Testis (tissue), 2 donors: ENCODE measurements around the gene C5orf15.

Source experiments
- POLR2A ChIP-seq: fragments of 450-650 bp; IDR thresholded peaks from one replicate; pipeline ENCODE4 v1.6.1; 2017; ENCODE audit warnings: antibody characterized with exemption, mild to moderate bottlenecking, moderate library complexity
- TF ChIP-seq, protein P1 (sequence below), 3 experiments: fragments of 450-650 bp in 2 of 3; fragments of 200-600 bp in 1 of 3; sonication (generic) in 1 of 3; IDR thresholded peaks; one replicate each; pipeline ENCODE4 v1.5.1; 2016 to 2019; ENCODE audit warnings: antibody characterized with exemption in 3 of 3, mild to moderate bottlenecking in 2 of 3, moderate library complexity in 1 of 3

DNA sequence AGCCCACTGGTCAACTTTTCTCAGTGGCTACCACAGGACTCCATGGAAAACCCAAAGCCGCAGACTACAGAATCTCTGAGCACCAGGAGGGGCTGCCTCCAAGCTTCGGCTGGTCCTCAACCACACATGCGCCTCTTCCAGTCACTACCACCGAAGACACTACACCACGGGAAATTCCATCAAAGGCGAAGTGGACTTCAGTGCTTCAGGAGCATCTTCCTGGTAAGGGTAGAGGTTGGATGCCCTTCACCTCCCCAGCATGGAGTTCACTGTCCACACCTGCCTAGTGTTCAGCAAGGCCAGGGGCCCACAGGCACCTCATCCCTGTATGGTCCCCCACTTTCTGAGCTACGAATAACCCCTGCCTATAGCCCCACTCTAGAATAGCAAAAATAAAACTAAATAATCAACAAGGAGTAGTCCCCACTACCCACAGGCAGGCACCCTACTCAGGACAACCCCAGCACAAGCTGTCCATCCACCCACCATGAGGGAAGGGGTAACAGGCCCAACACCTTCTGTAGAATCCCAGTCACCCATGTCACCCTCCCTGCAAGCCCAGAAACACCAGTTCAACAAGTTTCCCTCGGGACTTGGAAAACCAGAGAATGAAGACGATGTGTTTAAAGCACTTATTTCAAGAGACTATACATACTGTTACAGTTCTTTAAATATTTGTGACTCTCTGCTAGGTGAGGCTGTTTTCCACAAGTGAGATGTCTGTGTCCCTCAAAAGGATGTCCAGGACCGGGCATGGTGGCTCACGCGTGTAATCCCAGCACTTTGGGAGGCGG lies 33.7 kb upstream of the C5orf15 start:
- TF ChIP-seq, protein P1, sequence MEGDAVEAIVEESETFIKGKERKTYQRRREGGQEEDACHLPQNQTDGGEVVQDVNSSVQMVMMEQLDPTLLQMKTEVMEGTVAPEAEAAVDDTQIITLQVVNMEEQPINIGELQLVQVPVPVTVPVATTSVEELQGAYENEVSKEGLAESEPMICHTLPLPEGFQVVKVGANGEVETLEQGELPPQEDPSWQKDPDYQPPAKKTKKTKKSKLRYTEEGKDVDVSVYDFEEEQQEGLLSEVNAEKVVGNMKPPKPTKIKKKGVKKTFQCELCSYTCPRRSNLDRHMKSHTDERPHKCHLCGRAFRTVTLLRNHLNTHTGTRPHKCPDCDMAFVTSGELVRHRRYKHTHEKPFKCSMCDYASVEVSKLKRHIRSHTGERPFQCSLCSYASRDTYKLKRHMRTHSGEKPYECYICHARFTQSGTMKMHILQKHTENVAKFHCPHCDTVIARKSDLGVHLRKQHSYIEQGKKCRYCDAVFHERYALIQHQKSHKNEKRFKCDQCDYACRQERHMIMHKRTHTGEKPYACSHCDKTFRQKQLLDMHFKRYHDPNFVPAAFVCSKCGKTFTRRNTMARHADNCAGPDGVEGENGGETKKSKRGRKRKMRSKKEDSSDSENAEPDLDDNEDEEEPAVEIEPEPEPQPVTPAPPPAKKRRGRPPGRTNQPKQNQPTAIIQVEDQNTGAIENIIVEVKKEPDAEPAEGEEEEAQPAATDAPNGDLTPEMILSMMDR (IDR thresholded peaks at IDR 0.05) = no peak
- TF ChIP-seq POLR2A = no peak
